Nephron (organoid): Measurements from ENCODE around the gene DUSP16.
"Not testable (repeated sequence)": the region's sequence is repeated elsewhere in the genome, so short reads cannot be mapped to it uniquely, and the experiment has no call there.

Source experiments
- H3K27ac Mint-ChIP-seq, 3 experiments: 2 replicates each; pipeline ENCODE4 v1.8.0; 2020; ENCODE audit warnings: mixed read lengths in 3 of 3, mild to moderate bottlenecking in 2 of 3, moderate library complexity in 1 of 3
- H3K27me3 Mint-ChIP-seq: 2 replicates; pipeline ENCODE4 v1.8.0; 2021; ENCODE audit warnings: low read depth, mild to moderate bottlenecking, moderate library complexity, mixed read lengths
- H3K36me3 Mint-ChIP-seq: 2 replicates; pipeline ENCODE4 v1.8.0; 2020; ENCODE audit warnings: low read depth, mixed read lengths
- H3K4me1 Mint-ChIP-seq: 2 replicates; pipeline ENCODE4 v1.8.0; 2020; ENCODE audit warnings: mixed read lengths
- H3K4me3 Mint-ChIP-seq, 3 experiments: 2 replicates each; pipeline ENCODE4 v1.8.0; 2020; ENCODE audit warnings: mild to moderate bottlenecking in 3 of 3, mixed read lengths in 3 of 3, moderate library complexity in 2 of 3
- H3K9me3 Mint-ChIP-seq: 2 replicates; pipeline ENCODE4 v1.8.0; 2020; ENCODE audit warnings: mixed read lengths
- CTCF ChIP-seq, 3 experiments: fragments of 200-600 bp; sonication (generic); IDR thresholded peaks; one replicate each; pipeline ENCODE4 v1.5.0; 2021; ENCODE audit warnings: antibody characterized with exemption in 3 of 3; ENCODE audit not compliant: unreplicated experiment in 3 of 3

Gene DUSP16

GRCh38 chr12:12598864-12599263 is 36.2 kb upstream of the DUSP16 start:
- H3K4me1 Mint-ChIP-seq, result no peaks in the 10 kb centered on the region
- H3K27ac Mint-ChIP-seq, result no peak overlapping the region
- no peak overlapping the region for H3K4me3 Mint-ChIP-seq
- no peak for TF ChIP-seq CTCF (IDR thresholded peaks at IDR 0.05; ENCODE audit: unreplicated experiment in 3 of 3)
- no peaks in the 10 kb centered on the region for H3K36me3 Mint-ChIP-seq
- H3K27me3 Mint-ChIP-seq, result peaks cover 5% of the 10 kb centered on the region
- H3K9me3 Mint-ChIP-seq, result no peaks in the 10 kb centered on the region

GRCh38 chr12:12596598-12596997 is 33.9 kb upstream of the DUSP16 start:
- not testable (repeated sequence) for H3K27ac Mint-ChIP-seq, H3K9me3 Mint-ChIP-seq, H3K27me3 Mint-ChIP-seq, H3K4me1 Mint-ChIP-seq, H3K4me3 Mint-ChIP-seq, H3K36me3 Mint-ChIP-seq

GRCh38 chr12:12595929-12596328 is 33.3 kb upstream of the DUSP16 start:
- H3K27me3 Mint-ChIP-seq, H3K27ac Mint-ChIP-seq, H3K4me3 Mint-ChIP-seq, H3K36me3 Mint-ChIP-seq, H3K4me1 Mint-ChIP-seq, H3K9me3 Mint-ChIP-seq: not testable (repeated sequence)

GRCh38 chr12:12592930-12593329 is 30.3 kb upstream of the DUSP16 start:
- Mint-ChIP-seq H3K4me3 (no peak overlapping the region), H3K4me1 (no peaks in the 10 kb centered on the region), H3K27ac (no peak overlapping the region), H3K9me3 (no peaks in the 10 kb centered on the region), H3K27me3 (peaks cover 12% of the 10 kb centered on the region), H3K36me3 (no peaks in the 10 kb centered on the region)
- no peak for TF ChIP-seq CTCF (IDR thresholded peaks at IDR 0.05; ENCODE audit: unreplicated experiment in 3 of 3)

- H3K36me3 Mint-ChIP-seq, result no peaks in the 10 kb centered on the region
- no peak overlapping the region for H3K4me3 Mint-ChIP-seq
- peaks cover 16% of the 10 kb centered on the region for H3K27me3 Mint-ChIP-seq
- no peaks in the 10 kb centered on the region for H3K9me3 Mint-ChIP-seq
- no peak for TF ChIP-seq CTCF (IDR thresholded peaks at IDR 0.05; ENCODE audit: unreplicated experiment in 3 of 3)
- H3K4me1 Mint-ChIP-seq, result no peaks in the 10 kb centered on the region
- no peak overlapping the region for H3K27ac Mint-ChIP-seq
These were observed 28.3 kb upstream of the DUSP16 start for GRCh38 chr12:12590961-12591360.

GRCh38 chr12:12588436-12588835 is 25.8 kb upstream of the DUSP16 start:
- H3K36me3 Mint-ChIP-seq, H3K9me3 Mint-ChIP-seq, H3K4me1 Mint-ChIP-seq, H3K4me3 Mint-ChIP-seq, H3K27ac Mint-ChIP-seq: not testable (repeated sequence)
- H3K27me3 Mint-ChIP-seq, result peaks cover 12% of the 10 kb centered on the region

- no peak overlapping the region for H3K4me3 Mint-ChIP-seq
These were observed 25.2 kb upstream of the DUSP16 start for GRCh38 chr12:12587878-12588277.

More at GRCh38 chr12:12587878-12588277, 25.2 kb upstream of the DUSP16 start:
- Mint-ChIP-seq H3K9me3 (no peaks in the 10 kb centered on the region), H3K27me3 (peaks cover 12% of the 10 kb centered on the region), H3K36me3 (no peaks in the 10 kb centered on the region), H3K4me1 (no peaks in the 10 kb centered on the region), H3K27ac (no peak overlapping the region)
- no peak for TF ChIP-seq CTCF (IDR thresholded peaks at IDR 0.05; ENCODE audit: unreplicated experiment in 3 of 3)
